WERI-Rb-1 (cell line): ENCODE measurements around the gene GLB1L.
A peak's percentile ranks its signal among the peaks of the same experiment; 100 is the strongest.

Experiments
- DNase-seq: peaks from one replicate; pipeline ENCODE4 v3.0.0-alpha.2; 2020
- H3K27ac ChIP-seq: fragments of 250-450 bp; sonication (Bioruptor Pico); 2 replicates; pipeline ENCODE4 v1.5.1; 2020; ENCODE audit warnings: mild to moderate bottlenecking, moderate library complexity
- H3K27me3 ChIP-seq: fragments of 250-450 bp; sonication (Bioruptor Pico); 2 replicates; pipeline ENCODE4 v1.5.1; 2021; ENCODE audit warnings: mild to moderate bottlenecking, low read depth, moderate library complexity; ENCODE audit not compliant: insufficient read depth, severe bottlenecking
- H3K36me3 ChIP-seq: fragments of 250-450 bp; sonication (Bioruptor Pico); 2 replicates; pipeline ENCODE4 v1.5.1; 2020; ENCODE audit warnings: mild to moderate bottlenecking, moderate library complexity
- H3K4me3 ChIP-seq: 2 replicates; pipeline ENCODE4 v1.5.1; 2011; ENCODE audit warnings: low read depth, mild to moderate bottlenecking, control low read depth, low read length
- H3K9me3 ChIP-seq: fragments of 250-450 bp; sonication (Bioruptor Pico); 2 replicates; pipeline ENCODE4 v1.5.1; 2021; ENCODE audit warnings: mild to moderate bottlenecking, moderate library complexity; ENCODE audit not compliant: severe bottlenecking
- TF ChIP-seq, protein P1 (sequence below): IDR thresholded peaks from 2 replicates; pipeline ENCODE4 v1.5.1; 2011; ENCODE audit warnings: low read depth, mild to moderate bottlenecking, control low read depth, inconsistent platforms, low read length

GLB1L gene

DNA sequence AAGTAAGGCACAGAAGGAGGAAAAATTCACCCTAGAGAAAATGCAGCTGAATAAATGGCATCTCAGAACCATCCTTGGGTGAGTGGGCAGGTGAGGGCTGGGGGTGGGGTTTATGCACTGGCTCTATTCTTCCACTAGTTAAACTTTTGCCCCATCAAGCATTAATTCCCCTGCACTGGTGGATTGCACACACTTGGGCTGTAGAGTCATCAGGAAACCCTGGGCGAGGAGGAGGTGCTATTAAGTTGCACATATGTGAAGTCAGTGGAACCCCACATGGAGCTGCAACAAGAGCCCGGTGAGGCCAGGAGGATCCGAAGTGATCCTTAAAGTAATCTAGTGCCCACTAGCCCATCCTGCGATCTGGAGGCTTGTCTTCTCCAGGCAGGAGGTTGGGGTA lies 27.1 kb upstream of the GLB1L start:
- Histone ChIP-seq H3K36me3 (peaks cover 6% of the 10 kb centered on the region), H3K9me3 (no peaks in the 10 kb centered on the region), H3K4me3 (no peak overlapping the region), H3K27me3 (no peaks in the 10 kb centered on the region), H3K27ac (peak overlapping the region; percentile 63)
- TF ChIP-seq, protein P1, sequence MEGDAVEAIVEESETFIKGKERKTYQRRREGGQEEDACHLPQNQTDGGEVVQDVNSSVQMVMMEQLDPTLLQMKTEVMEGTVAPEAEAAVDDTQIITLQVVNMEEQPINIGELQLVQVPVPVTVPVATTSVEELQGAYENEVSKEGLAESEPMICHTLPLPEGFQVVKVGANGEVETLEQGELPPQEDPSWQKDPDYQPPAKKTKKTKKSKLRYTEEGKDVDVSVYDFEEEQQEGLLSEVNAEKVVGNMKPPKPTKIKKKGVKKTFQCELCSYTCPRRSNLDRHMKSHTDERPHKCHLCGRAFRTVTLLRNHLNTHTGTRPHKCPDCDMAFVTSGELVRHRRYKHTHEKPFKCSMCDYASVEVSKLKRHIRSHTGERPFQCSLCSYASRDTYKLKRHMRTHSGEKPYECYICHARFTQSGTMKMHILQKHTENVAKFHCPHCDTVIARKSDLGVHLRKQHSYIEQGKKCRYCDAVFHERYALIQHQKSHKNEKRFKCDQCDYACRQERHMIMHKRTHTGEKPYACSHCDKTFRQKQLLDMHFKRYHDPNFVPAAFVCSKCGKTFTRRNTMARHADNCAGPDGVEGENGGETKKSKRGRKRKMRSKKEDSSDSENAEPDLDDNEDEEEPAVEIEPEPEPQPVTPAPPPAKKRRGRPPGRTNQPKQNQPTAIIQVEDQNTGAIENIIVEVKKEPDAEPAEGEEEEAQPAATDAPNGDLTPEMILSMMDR = no peak
- DNase-seq = no peak

DNA sequence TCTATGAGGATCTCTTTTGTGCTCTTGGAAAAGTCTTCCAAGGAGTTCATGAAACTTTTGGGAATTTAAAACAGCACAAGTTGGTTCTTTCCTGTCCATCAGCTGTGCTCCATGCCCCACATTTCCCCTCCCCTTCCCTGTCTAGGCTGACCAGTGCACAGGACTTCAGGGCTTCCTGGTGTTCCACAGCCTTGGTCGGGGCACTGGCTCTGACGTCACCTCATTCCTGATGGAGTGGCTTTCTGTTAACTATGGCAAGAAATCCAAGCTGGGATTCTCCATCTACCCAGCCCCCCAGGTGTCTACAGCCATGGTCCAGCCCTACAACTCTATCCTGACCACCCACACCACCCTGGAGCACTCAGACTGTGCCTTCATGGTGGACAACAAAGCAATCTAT lies 25.8 kb upstream of the GLB1L start:
- H3K36me3 ChIP-seq = peaks cover 6% of the 10 kb centered on the region
- no peak overlapping the region for H3K4me3 ChIP-seq
- no peak for DNase-seq
- TF ChIP-seq, protein P1 = no peak
- H3K27me3 ChIP-seq = no peaks in the 10 kb centered on the region
- H3K9me3 ChIP-seq = no peaks in the 10 kb centered on the region
- no peak overlapping the region for H3K27ac ChIP-seq

DNA sequence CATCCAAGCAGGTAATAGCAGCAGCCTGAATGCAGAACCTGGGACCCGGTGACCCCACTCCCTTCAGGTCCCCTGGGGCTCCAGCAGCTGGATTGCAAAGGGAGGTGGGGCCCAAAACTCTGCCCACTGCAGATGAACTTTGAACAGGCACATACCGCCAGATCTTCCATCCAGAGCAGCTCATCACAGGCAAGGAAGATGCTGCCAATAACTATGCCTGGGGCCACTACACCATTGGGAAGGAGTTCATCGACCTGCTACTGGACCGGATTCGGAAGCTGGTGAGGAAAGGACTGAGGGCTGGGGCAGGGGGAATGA lies 24.8 kb upstream of the GLB1L start:
- H3K27ac ChIP-seq = no peak overlapping the region
- DNase-seq = no peak
- H3K36me3 ChIP-seq = peaks cover 6% of the 10 kb centered on the region
- H3K9me3 ChIP-seq = no peaks in the 10 kb centered on the region
- no peak overlapping the region for H3K4me3 ChIP-seq
- TF ChIP-seq, protein P1 = no peak
- H3K27me3 ChIP-seq = no peaks in the 10 kb centered on the region

DNA sequence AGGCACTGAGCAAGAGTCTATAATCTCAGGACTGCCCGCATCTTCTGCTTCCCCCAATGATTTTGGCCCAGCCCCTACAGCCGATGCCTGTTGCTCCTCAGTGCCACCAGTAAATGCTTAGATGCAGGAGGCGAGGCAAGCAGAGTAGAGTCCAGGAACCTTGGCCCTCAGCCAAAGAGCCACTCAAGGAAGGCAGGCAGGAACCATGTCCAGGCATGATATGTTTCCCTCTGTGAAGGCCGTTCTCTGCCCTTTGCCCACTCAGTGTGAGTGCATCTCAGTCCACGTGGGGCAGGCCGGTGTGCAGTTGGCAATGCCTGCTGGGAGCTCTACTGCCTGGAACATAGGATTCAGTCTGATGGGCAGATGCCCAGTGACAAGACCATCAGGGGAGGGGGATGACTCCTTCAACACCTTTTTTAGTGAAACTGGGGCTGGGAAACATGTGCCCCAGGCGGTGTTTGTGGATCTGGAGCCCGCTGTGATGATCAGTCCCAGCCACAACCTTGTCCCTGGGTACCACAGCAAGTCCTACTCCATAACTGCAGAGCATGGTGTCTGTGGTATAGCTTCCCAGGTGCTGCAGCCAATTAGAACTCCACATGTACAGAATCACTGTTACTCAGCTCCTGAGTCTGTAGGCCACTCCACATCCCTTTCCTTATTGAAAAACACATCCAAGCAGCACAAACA lies 24.3 kb upstream of the GLB1L start:
- no peak overlapping the region for H3K27ac ChIP-seq
- TF ChIP-seq, protein P1 = no peak
- H3K4me3 ChIP-seq = no peak overlapping the region
- DNase-seq = no peak
- peaks cover 6% of the 10 kb centered on the region for H3K36me3 ChIP-seq
- no peaks in the 10 kb centered on the region for H3K27me3 ChIP-seq
- H3K9me3 ChIP-seq = no peaks in the 10 kb centered on the region

DNA sequence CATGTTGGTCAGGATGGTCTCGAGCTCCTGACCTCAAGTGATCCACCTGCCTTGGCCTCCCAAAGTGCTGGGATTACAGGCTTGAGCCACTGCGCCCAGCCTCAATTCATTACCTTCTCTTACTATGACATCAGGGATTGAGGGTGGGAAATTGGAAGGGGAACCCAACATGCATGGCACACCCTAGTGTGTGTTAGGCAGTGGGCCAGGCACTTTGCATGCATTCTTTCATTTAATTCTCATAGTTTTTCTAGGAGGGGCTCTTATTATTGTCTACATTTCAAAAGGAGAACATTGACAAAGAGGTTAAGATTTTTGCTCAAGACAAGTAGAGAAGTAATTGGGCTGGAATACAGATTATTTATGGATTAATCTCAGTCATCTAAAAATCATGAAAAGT lies 23.1 kb upstream of the GLB1L start:
- H3K4me3 ChIP-seq = no peak overlapping the region
- no peaks in the 10 kb centered on the region for H3K27me3 ChIP-seq
- TF ChIP-seq, protein P1 = no peak
- DNase-seq = no peak
- no peaks in the 10 kb centered on the region for H3K9me3 ChIP-seq
- H3K36me3 ChIP-seq = peaks cover 6% of the 10 kb centered on the region
- no peak overlapping the region for H3K27ac ChIP-seq

DNA sequence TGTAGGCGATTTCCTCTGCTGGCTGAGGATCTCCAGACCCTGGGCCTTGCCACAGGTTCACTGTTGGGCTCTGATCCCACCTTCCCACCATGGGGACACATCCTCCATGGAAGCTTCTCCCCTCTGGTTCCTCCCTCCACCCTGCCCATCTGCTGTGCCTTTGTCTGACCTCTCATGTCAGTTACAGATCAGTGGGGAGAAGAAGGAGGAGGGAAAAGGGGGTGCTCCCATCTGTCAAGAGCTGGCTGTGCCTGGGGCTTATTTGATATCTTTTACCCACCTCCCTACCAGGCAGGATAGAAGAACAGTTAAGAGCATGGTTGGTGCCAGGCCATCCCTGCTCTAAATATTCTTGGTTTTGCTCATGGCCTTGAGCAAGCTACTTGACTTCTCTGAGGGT lies 21.6 kb upstream of the GLB1L start:
- DNase-seq = peak; percentile 79
- no peaks in the 10 kb centered on the region for H3K27me3 ChIP-seq
- TF ChIP-seq, protein P1 = no peak

More for the DNA sequence above, 21.6 kb upstream of the GLB1L start:
- H3K4me3 ChIP-seq = peak overlapping the region; percentile 34
- peak overlapping the region; percentile 90 for H3K27ac ChIP-seq
- peaks cover 6% of the 10 kb centered on the region for H3K36me3 ChIP-seq
- no peaks in the 10 kb centered on the region for H3K9me3 ChIP-seq
